GM20000 (cell line): ENCODE measurements around the gene RGS19.

ENCODE experiments used
- DNase-seq: peaks from one replicate; pipeline ENCODE4 v3.0.0; 2012; ENCODE audit warnings: low spot score
- TF ChIP-seq, protein P1 (sequence below): IDR thresholded peaks from 2 replicates; pipeline ENCODE4 v1.5.1; 2012; ENCODE audit warnings: mild to moderate bottlenecking, control low read depth; ENCODE audit errors: extremely low read depth, missing control alignments

The RGS19 gene

DNA sequence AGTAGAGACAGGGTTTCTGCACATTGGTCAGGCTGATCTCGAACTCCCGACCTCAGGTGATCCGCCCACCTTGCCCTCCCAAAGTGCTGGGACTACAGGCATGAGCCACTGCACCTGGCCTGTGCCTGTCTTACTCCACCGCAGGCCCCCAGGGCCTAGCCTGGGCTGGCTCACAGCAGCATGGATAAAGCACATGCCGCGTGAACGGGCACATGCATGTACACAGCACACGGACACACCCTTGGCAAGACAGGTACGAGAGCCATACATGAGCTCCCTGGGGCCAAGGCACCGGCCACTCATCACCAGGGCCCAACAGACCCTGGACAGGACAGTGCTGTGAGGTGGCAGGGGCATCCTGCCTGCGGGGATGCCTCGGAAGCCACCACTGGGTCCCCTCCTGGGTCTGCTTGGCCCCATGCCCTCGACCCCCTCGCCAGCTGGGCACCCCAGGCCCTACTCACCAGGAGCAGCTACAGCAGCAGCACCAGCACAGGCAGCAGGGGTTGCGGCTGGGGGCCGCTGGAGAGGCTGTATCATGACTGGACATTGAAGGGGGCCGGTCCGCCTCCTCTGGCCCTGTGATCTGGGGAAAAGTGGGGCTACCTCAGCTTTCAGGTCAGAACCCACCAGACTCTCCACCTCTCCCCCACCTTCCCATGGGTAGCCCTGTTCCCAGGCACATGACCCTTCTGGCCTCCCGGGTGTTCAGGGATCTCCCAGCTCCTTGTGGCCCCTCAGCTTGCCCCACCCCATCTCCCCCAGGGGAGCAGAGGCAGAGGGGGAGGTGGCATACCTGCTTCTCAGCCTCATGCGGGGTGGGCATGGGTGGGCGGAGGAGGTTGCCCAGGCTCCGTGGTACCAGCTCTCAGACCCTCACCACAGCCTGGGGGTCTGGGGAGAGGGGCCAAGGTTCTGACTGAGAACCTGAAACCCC, 3.0 kb downstream of the RGS19 start:
- DNase-seq, result no peak
- TF ChIP-seq, protein P1, sequence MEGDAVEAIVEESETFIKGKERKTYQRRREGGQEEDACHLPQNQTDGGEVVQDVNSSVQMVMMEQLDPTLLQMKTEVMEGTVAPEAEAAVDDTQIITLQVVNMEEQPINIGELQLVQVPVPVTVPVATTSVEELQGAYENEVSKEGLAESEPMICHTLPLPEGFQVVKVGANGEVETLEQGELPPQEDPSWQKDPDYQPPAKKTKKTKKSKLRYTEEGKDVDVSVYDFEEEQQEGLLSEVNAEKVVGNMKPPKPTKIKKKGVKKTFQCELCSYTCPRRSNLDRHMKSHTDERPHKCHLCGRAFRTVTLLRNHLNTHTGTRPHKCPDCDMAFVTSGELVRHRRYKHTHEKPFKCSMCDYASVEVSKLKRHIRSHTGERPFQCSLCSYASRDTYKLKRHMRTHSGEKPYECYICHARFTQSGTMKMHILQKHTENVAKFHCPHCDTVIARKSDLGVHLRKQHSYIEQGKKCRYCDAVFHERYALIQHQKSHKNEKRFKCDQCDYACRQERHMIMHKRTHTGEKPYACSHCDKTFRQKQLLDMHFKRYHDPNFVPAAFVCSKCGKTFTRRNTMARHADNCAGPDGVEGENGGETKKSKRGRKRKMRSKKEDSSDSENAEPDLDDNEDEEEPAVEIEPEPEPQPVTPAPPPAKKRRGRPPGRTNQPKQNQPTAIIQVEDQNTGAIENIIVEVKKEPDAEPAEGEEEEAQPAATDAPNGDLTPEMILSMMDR, result no peak

DNA sequence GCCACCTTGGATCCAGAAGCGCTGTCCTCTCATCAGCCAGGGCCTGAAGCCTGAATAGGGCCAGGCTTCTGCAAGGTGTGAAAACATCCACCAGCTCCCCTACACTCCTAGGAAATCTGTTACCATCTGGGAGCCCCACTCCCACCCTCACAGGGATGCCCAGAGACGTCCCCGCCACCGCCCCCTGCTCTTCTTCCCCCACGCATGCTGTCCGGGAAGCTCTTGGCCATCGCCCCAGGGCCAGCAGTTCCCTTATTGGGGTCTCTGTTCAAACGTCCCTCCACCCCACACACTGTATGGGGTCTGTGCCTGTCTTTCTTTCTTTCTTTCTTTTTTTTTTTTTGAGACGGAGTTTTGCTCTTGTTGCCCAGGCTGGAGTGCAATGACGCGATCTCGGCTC, 3.8 kb downstream of the RGS19 start:
- TF ChIP-seq, protein P1, result no peak
- no peak for DNase-seq

DNA sequence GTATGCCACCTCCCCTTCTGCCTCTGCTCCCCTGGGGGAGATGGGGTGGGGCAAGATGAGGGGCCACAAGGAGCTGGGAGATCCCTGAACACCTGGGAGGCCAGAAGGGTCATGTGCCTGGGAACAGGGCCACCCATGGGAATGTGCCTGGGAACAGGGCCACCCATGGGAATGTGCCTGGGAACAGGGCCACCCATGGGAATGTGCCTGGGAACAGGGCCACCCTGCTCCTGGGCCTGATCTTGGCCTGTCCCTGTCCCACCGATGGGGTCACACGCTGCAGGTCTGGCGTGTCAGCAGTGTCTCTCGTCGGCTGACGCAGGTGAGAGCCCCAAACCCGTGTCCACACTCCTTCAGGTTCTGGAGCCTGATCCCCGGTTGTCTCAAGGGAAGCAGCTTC, 4.4 kb downstream of the RGS19 start:
- DNase-seq, result no peak
- TF ChIP-seq, protein P1, result no peak

DNA sequence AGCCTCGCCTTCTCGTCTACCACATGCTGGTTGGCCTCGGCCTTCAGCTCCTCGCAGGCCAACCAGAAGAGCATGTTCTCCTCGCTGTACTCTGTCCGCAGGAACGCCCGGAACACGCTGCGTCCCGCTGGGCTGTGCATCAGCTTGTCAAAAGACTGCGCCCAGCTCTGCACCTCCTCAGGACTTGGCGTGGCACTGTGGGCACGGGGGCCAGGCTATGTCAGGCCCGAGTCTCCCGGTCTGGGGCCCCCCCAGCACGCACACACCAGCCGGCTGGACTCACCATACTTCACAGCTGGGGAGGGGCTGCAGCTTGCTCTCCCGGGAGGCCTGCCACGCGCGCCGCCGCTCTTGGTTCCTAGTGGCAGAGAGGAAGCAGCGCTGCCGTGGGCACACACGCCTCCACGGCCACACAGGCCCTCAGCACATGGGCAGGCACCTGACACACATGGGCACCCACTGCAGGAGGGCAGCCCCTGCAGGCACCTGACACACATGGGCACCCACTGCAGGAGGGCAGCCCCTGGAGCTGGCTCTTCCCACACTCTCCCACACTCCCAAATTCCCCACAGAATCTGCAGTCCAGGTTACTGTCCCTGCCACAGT, 5.0 kb downstream of the RGS19 start:
- no peak for DNase-seq
- TF ChIP-seq, protein P1, result no peak

DNA sequence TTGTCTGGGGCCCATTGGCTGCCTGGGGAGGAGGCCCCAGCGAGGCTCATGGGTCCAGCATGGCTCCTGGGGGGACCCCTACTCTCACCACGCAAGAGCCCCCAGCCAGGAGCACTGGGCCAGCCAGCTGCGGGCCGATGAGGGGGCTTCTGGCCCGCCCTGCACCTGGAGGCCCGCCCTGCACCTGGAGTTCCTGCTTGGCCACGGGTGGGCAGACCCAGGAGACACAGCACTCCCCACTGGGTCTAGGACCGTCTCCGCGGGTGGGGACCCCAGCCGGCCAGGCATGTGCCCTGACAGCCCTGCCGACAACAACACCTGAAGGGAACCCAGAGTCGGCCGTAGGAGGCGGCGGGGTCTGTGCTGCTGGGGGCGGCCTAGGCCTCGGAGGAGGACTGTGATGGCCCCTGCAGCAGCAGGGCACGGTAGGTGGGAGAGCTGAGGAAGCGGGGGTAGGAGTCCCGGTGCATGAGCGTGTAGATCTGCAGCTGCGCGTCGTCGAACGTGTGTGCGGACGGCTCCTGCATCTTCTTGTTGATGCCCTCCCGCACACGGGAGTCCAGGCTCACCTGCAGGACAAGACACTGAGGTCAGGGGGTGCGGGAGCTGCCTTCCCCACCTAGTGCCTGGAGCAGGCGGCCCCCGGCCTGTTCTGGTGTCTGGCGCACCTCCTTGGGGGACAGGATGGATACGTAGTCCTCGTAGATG, 5.7 kb downstream of the RGS19 start:
- no peak for DNase-seq
- TF ChIP-seq, protein P1, result no peak

DNA sequence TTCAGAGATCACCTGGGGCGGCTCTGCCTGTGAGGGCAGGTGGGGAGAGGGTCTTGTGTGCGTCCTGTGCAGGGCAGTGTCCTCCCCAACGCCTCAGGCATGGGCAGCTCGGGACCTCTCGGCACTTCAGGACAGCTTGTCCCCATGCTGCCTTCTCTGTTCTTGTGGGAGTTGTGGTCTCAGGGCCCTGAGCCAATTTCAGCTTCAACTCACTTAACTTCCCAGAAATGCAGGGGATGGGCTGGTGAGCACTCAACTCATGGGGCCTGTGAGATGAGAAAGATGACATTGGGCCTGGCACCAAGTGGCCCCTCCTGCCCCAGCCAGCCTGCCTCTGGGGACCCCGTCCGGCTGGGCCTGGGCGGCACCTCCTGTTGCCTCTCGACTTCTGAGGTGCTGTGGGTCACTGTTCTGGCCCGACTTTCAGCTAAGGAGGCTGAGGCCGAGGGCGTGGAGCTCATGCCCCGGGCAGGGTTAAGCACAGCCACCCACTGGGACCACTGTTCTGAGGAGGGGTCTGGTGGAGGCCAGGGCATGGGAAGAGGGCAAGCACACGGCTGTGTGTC, 6.7 kb downstream of the RGS19 start:
- DNase-seq, result no peak
- TF ChIP-seq, protein P1, result no peak
